Lung (tissue), 12 donors: ENCODE results near the gene ING5. TPM values are rescaled to one million over a fixed set of nuclear protein-coding genes. Genes with fewer than 3 reads are reported as not detected.

Source experiments
- ATAC-seq: fragments of 200-7000 bp; cut with Tn5 transposase; one replicate; pipeline ENCODE4 v1.9.1; 2020; ENCODE audit warnings: moderate number of reproducible peaks; ENCODE audit not compliant: insufficient read depth, low FRiP score
- DNase-seq, 3 donors: peaks; one replicate each; pipeline ENCODE4 v3.0.0-alpha.2; 2013 to 2017
- H3K27ac ChIP-seq, 2 donors: one replicate each; pipeline ENCODE4 v1.5.1; 2013; ENCODE audit warnings: mild to moderate bottlenecking in 2 of 2, moderate library complexity in 2 of 2, control low read depth in 1 of 2, inconsistent platforms in 1 of 2, low read depth in 1 of 2, low read length in 1 of 2
- H3K27me3 ChIP-seq, 3 donors: one replicate each; pipeline ENCODE4 v1.5.1; 2013; ENCODE audit warnings: low read length in 2 of 3; ENCODE audit not compliant: control insufficient read depth in 3 of 3, insufficient read depth in 3 of 3
- H3K36me3 ChIP-seq, 4 donors: one replicate each; pipeline ENCODE4 v1.5.1; 2013; ENCODE audit warnings: low read length in 4 of 4, mild to moderate bottlenecking in 1 of 4, moderate library complexity in 1 of 4; ENCODE audit not compliant: control insufficient read depth in 4 of 4, insufficient read depth in 4 of 4
- H3K4me1 ChIP-seq, 5 donors: one replicate each; pipeline ENCODE4 v1.5.1; 2013; ENCODE audit warnings: low read length in 5 of 5, mild to moderate bottlenecking in 2 of 5, moderate library complexity in 1 of 5; ENCODE audit not compliant: control insufficient read depth in 5 of 5, insufficient read depth in 5 of 5
- H3K4me3 ChIP-seq: one replicate; pipeline ENCODE4 v1.5.1; 2013; ENCODE audit warnings: mild to moderate bottlenecking, control low read depth, moderate library complexity
- H3K9ac ChIP-seq, 2 donors: one replicate each; pipeline ENCODE4 v1.5.1; 2013; ENCODE audit warnings: low read length in 2 of 2, control low read depth in 1 of 2; ENCODE audit not compliant: insufficient read depth in 1 of 2
- H3K9me3 ChIP-seq, 4 donors: one replicate each; pipeline ENCODE4 v1.5.1; 2013; ENCODE audit warnings: low read length in 3 of 4, mild to moderate bottlenecking in 1 of 4, moderate library complexity in 1 of 4; ENCODE audit not compliant: control insufficient read depth in 4 of 4, insufficient read depth in 3 of 4
- CTCF ChIP-seq: IDR thresholded peaks from 2 replicates; pipeline ENCODE4 v1.5.1; 2012; ENCODE audit warnings: mild to moderate bottlenecking; ENCODE audit errors: control extremely low read depth, extremely low read depth
- WGBS, 2 donors: extraction: QIAGEN DNeasy Blood & Tissue Kit; methylation state at CpG; one replicate each; pipeline ENCODE4 v1.1.7; 2013; 5-methylcytosine and 5-hydroxymethylcytosine counted together
- polyA plus RNA-seq, 2 donors: library from polyadenylated mRNA; stranded (reverse); fragments of 200-250 nt; gene quantifications; one replicate each; pipeline ENCODE4 v1.2.1, GENCODE V29; 2013
- total RNA-seq, 2 donors: library from RNA; depleted of rRNA in 1 of 2; stranded (reverse); fragments of >200 nt in 1 of 2; gene quantifications; one replicate each; pipeline ENCODE4 v1.2.1, GENCODE V29; 2014 to 2021
- donor health status: control.
- donor health status: control.
- donor health status: Bipolar disorder and iron deficiency.
- donor health status: healthy.
- donor health status: DM: yes; HTN: yes; CAD: no.

Gene ING5
- total and polyA plus RNA-seq, 4 donors = 19.2 to 46.8 (median 31.1) TPM

GRCh38 chr2:241656190-241656741 is 45.6 kb upstream of the ING5 start:
- Histone ChIP-seq H3K36me3 (peaks cover 12 to 66% (median 36%) of the 10 kb centered on the region in 4 donors), H3K4me3 (no peak overlapping the region), H3K27me3 (no peaks in the 10 kb centered on the region), H3K9ac (no peak overlapping the region), H3K9me3 (no peaks in the 10 kb centered on the region), H3K4me1 (no peaks in the 10 kb centered on the region), H3K27ac (no peak overlapping the region)
- TF ChIP-seq CTCF = no peak
- DNase-seq (no peak), ATAC-seq (no peak)
- WGBS, 2 donors = 94 to 96% methylated on average over 13 of the region's 13 CpGs

GRCh38 chr2:241657786-241658254 is 44.0 kb upstream of the ING5 start:
- ATAC-seq = no peak

GRCh38 chr2:241658296-241658695 is 43.5 kb upstream of the ING5 start:
- H3K36me3 ChIP-seq = peaks cover 11 to 55% (median 32%) of the 10 kb centered on the region in 4 donors

More at GRCh38 chr2:241657786-241658254, 44.0 kb upstream of the ING5 start:
- H3K9me3 ChIP-seq = no peaks in the 10 kb centered on the region
- no peak overlapping the region for H3K27ac ChIP-seq
- 86 to 92% methylated on average over 14 to 15 of the region's 15 CpGs for whole genome bisulfite sequencing, 2 donors
- no peak overlapping the region for H3K4me3 ChIP-seq
- no peaks in the 10 kb centered on the region for H3K4me1 ChIP-seq
- H3K9ac ChIP-seq = no peak overlapping the region
- no peak for TF ChIP-seq CTCF
- no peak for DNase-seq
- H3K36me3 ChIP-seq = peaks cover 11 to 56% (median 36%) of the 10 kb centered on the region in 4 donors
- no peaks in the 10 kb centered on the region for H3K27me3 ChIP-seq

More at GRCh38 chr2:241658296-241658695, 43.5 kb upstream of the ING5 start:
- no peak for ATAC-seq
- H3K27ac ChIP-seq = no peak overlapping the region
- H3K4me1 ChIP-seq = no peaks in the 10 kb centered on the region
- H3K9me3 ChIP-seq = no peaks in the 10 kb centered on the region
- DNase-seq = no peak
- no peak for TF ChIP-seq CTCF
- no peaks in the 10 kb centered on the region for H3K27me3 ChIP-seq
- H3K4me3 ChIP-seq = no peak overlapping the region
- H3K9ac ChIP-seq = no peak overlapping the region
- WGBS, 2 donors = 75 to 89% methylated on average over 5 of the region's 5 CpGs
